BE2C (cell line): ENCODE data around the gene USP48.

Source experiments
- DNase-seq: peaks from one replicate; pipeline ENCODE4 v3.0.0-alpha.2; 2020
- H3K27me3 ChIP-seq: fragments of 250-450 bp; sonication (Bioruptor Pico); 2 replicates; pipeline ENCODE4 v1.5.1; 2020; ENCODE audit warnings: mild to moderate bottlenecking
- H3K36me3 ChIP-seq: fragments of 250-450 bp; sonication (Bioruptor Pico); 2 replicates; pipeline ENCODE4 v1.5.1; 2020; ENCODE audit warnings: mild to moderate bottlenecking
- H3K4me1 ChIP-seq: fragments of 250-450 bp; sonication (Bioruptor Pico); 2 replicates; pipeline ENCODE4 v1.5.1; 2020
- H3K4me3 ChIP-seq: 2 replicates; pipeline ENCODE4 v1.5.1; 2011; ENCODE audit warnings: low read depth, low read length
- H3K9me3 ChIP-seq: fragments of 250-450 bp; sonication (Bioruptor Pico); 2 replicates; pipeline ENCODE4 v1.5.1; 2020
- TF ChIP-seq, protein P1 (sequence below): IDR thresholded peaks from 2 replicates; pipeline ENCODE4 v1.5.1; 2012; ENCODE audit warnings: mild to moderate bottlenecking, low read depth, low read length

USP48 gene

GRCh38 chr1:21670059-21670881 lies 112.7 kb downstream of the USP48 start:
- TF ChIP-seq, protein P1, sequence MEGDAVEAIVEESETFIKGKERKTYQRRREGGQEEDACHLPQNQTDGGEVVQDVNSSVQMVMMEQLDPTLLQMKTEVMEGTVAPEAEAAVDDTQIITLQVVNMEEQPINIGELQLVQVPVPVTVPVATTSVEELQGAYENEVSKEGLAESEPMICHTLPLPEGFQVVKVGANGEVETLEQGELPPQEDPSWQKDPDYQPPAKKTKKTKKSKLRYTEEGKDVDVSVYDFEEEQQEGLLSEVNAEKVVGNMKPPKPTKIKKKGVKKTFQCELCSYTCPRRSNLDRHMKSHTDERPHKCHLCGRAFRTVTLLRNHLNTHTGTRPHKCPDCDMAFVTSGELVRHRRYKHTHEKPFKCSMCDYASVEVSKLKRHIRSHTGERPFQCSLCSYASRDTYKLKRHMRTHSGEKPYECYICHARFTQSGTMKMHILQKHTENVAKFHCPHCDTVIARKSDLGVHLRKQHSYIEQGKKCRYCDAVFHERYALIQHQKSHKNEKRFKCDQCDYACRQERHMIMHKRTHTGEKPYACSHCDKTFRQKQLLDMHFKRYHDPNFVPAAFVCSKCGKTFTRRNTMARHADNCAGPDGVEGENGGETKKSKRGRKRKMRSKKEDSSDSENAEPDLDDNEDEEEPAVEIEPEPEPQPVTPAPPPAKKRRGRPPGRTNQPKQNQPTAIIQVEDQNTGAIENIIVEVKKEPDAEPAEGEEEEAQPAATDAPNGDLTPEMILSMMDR: no peak
- Histone ChIP-seq H3K36me3 (no peaks in the 10 kb centered on the region), H3K4me1 (peaks cover 8% of the 10 kb centered on the region), H3K4me3 (no peak overlapping the region), H3K9me3 (no peaks in the 10 kb centered on the region), H3K27me3 (no peaks in the 10 kb centered on the region)
- no peak for DNase-seq

DNA sequence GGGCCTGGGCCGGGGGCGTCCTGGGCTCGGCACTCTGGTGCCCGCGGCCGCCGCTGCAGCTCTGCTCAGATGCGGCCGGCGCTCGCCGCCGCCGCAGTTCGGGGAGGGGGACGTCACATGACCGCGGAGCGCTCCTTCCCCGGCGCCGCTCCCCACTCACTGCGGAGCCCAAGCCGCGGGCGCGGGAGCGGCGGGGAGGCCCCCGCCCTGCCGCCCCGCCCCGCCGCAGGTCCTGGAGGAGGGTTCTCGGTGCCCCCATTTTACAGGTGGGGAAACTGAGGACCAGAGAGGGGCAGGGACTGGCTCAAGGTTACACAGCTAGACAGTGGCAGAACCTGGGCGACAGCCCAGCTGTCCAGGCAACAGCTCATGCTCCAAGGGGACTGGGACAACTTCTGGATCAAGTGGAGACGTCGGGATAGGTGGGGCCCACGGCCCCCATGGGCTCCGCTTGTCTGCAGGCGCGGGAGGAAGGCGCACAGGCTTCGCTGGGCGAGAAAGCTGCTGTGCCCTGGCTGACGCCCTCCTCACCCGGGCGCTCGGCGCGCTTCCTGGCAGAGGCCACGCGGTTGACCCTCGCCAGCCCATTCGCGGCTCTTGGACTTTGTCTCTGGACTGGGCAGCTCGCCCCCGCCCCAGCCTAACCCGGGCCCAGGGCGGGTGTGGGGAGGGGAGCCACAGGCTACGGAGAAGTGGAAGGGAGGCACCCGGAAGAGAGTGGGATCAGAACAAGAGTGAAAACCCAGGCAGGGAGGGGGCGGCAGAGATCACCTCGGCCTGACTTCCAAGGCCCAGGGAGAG lies 113.5 kb downstream of the USP48 start, which contains the start of gene RAP1GAP:
TSS of gene RAP1GAP (minus strand) at position 100 of the 801 bp plus-strand sequence. CDS start 49,325 bp downstream, outside the sequence.
- no peak for DNase-seq
- Histone ChIP-seq H3K4me1 (peaks cover 8% of the 10 kb centered on the region), H3K36me3 (no peaks in the 10 kb centered on the region), H3K9me3 (no peaks in the 10 kb centered on the region), H3K4me3 (peak within 1 kb of the TSS; percentile 32), H3K27me3 (no peaks in the 10 kb centered on the region)
- TF ChIP-seq, protein P1: no peak

DNA sequence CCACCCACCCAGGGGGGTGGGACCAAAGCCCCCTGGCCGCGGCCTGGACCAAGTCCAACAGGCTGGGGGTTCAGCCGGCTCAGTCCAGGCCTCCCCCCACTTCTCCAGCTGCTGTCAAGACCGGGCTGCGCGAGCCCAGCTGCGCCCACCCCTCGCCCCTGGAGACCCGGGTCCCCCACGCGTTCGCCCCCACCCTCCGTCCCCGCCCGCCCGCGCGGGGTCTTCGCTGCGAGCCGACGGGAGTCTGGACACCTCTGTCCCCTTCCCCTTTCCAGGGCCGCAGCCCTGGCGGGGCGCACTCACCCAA lies 114.0 kb downstream of the USP48 start:
- Histone ChIP-seq H3K9me3 (no peaks in the 10 kb centered on the region), H3K4me1 (peaks cover 8% of the 10 kb centered on the region), H3K27me3 (no peaks in the 10 kb centered on the region), H3K36me3 (no peaks in the 10 kb centered on the region), H3K4me3 (peak overlapping the region; percentile 32)
- TF ChIP-seq, protein P1: no peak
- no peak for DNase-seq

- no peak for DNase-seq
- H3K9me3 ChIP-seq: no peaks in the 10 kb centered on the region
- peaks cover 5% of the 10 kb centered on the region for H3K4me1 ChIP-seq
- H3K4me3 ChIP-seq: peak overlapping the region; percentile 32
- no peaks in the 10 kb centered on the region for H3K36me3 ChIP-seq
- TF ChIP-seq, protein P1: no peak
- no peaks in the 10 kb centered on the region for H3K27me3 ChIP-seq
Observed at GRCh38 chr1:21668232-21668950, 114.6 kb downstream of the USP48 start.

- TF ChIP-seq, protein P1: no peak
- no peak for DNase-seq
- Histone ChIP-seq H3K36me3 (no peaks in the 10 kb centered on the region), H3K27me3 (no peaks in the 10 kb centered on the region), H3K9me3 (no peaks in the 10 kb centered on the region), H3K4me1 (no peaks in the 10 kb centered on the region), H3K4me3 (no peak overlapping the region)
Observed at GRCh38 chr1:21667348-21668231, 115.4 kb downstream of the USP48 start.
